DOHH2 (cell line): ENCODE results near the gene EIF4ENIF1.

Experiments
- H3F3A ChIP-seq: fragments of 200-600 bp; sonication (generic), shearing (Covaris generic); 2 replicates; pipeline ENCODE4 v1.6.0; 2016; ENCODE audit warnings: antibody characterized with exemption, mild to moderate bottlenecking; ENCODE audit not compliant: control insufficient read depth, insufficient read depth
- H3K27ac ChIP-seq: fragments of 200-600 bp; sonication (generic); 2 replicates; pipeline ENCODE4 v1.5.1; 2014; ENCODE audit warnings: low read depth, mild to moderate bottlenecking, low read length, moderate library complexity
- H3K27me3 ChIP-seq: fragments of 200-600 bp; sonication (generic); 2 replicates; pipeline ENCODE4 v1.6.1; 2014; ENCODE audit warnings: mild to moderate bottlenecking, low read length, mixed read lengths; ENCODE audit not compliant: control insufficient read depth
- H3K36me3 ChIP-seq: fragments of 200-600 bp; sonication (generic); 2 replicates; pipeline ENCODE4 v1.6.1; 2014; ENCODE audit warnings: mild to moderate bottlenecking, low read length, moderate library complexity, mixed read lengths; ENCODE audit not compliant: control insufficient read depth
- H3K4me1 ChIP-seq: fragments of 200-600 bp; sonication (generic); 2 replicates; pipeline ENCODE4 v1.6.1; 2014; ENCODE audit warnings: mild to moderate bottlenecking, low read length, mixed read lengths; ENCODE audit not compliant: control insufficient read depth
- H3K4me2 ChIP-seq: fragments of 200-600 bp; sonication (generic); 2 replicates; pipeline ENCODE4 v1.6.0; 2014; ENCODE audit warnings: mild to moderate bottlenecking, low read length, moderate library complexity
- H3K4me3 ChIP-seq: fragments of 200-600 bp; sonication (generic); 2 replicates; pipeline ENCODE4 v1.5.1; 2014; ENCODE audit warnings: mild to moderate bottlenecking, low read length, mixed read lengths
- H3K79me2 ChIP-seq: fragments of 200-600 bp; sonication (generic); 2 replicates; pipeline ENCODE4 v1.6.1; 2014; ENCODE audit warnings: mild to moderate bottlenecking, low read length, mixed read lengths; ENCODE audit not compliant: control insufficient read depth
- H3K9me2 ChIP-seq: fragments of 200-600 bp; sonication (generic); replicated peaks from 2 replicates; pipeline ENCODE4 v1.6.1; 2014; ENCODE audit warnings: mild to moderate bottlenecking, low read length, mixed read lengths; ENCODE audit not compliant: control insufficient read depth
- H3K9me3 ChIP-seq: fragments of 200-600 bp; sonication (generic); 2 replicates; pipeline ENCODE4 v1.6.1; 2014; ENCODE audit warnings: antibody characterized with exemption, low read length, mixed read lengths; ENCODE audit not compliant: control insufficient read depth, insufficient read depth
- H4K20me1 ChIP-seq: fragments of 200-600 bp; sonication (generic); 2 replicates; pipeline ENCODE4 v1.6.0; 2014; ENCODE audit warnings: low read depth, mild to moderate bottlenecking, antibody characterized with exemption, low read length, moderate library complexity; ENCODE audit not compliant: control insufficient read depth, insufficient read depth
- EZH2phosphoT487 ChIP-seq: fragments of 200-600 bp; sonication (generic); IDR thresholded peaks from 2 replicates; pipeline ENCODE4 v1.6.1; 2017; ENCODE audit warnings: borderline replicate concordance, mild to moderate bottlenecking, antibody characterized with exemption, low read length, moderate library complexity, mixed read lengths
- TF ChIP-seq, protein P1 (sequence below): fragments of 200-600 bp; sonication (generic); IDR thresholded peaks from one replicate; pipeline ENCODE4 v1.5.1; 2014; ENCODE audit warnings: antibody characterized with exemption, mild to moderate bottlenecking, low read depth, low read length; ENCODE audit not compliant: poor library complexity, severe bottlenecking

Gene EIF4ENIF1

DNA sequence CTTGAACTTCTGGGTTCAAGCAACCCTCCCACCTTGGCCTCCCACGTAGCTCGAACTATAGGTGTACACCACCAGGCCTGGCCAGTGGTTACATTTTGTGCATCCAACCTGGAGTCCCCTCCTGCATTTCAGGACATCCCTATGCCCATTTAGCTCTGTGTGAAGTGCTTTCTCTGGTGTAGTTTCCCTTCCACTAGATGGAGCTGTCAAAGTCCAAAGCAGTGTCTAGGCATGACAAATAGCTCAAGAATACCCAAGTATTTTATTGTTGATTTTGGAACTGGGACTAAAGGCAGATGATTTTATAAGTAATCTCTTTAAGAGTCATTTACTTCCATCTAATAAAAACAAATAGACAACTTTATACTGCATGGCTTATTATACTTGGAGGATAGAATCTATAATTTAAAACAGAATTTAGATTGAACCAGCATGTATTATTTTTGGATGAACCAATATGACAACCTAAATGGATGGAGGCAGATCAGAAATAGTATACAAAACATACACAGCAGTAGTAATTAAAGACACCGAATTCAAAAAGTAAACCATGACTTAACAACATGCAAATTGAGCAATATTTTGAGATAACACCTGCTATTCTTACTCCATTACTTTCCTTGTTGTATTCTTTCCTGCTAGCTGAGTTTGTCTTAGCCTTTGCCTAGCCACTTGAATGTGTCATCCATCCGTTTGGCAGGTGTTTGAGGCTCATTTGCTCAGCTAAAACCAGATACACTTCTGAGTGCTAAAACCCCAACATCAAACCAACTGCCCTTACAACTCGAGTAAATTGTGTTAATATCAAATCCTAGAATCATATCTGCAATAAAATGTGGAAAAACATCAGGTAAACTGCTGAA lies 37.7 kb downstream of the EIF4ENIF1 start:
- Histone ChIP-seq H4K20me1 (no peaks in the 10 kb centered on the region), H3K9me3 (no peaks in the 10 kb centered on the region), H3K4me2 (peak overlapping the region; percentile 53), H3K79me2 (no peaks in the 10 kb centered on the region), H3K27ac (peak overlapping the region; percentile 60), H3K4me1 (peaks cover 46% of the 10 kb centered on the region), H3K9me2 (no peaks in the 10 kb centered on the region), H3F3A (peaks cover 12% of the 10 kb centered on the region; the same call in 1 of the 2 replicates), H3K4me3 (peak overlapping the region; percentile 11), H3K36me3 (peaks cover 69% of the 10 kb centered on the region), H3K27me3 (no peaks in the 10 kb centered on the region)
- TF ChIP-seq EZH2phosphoT487 = no peak
- TF ChIP-seq, protein P1, sequence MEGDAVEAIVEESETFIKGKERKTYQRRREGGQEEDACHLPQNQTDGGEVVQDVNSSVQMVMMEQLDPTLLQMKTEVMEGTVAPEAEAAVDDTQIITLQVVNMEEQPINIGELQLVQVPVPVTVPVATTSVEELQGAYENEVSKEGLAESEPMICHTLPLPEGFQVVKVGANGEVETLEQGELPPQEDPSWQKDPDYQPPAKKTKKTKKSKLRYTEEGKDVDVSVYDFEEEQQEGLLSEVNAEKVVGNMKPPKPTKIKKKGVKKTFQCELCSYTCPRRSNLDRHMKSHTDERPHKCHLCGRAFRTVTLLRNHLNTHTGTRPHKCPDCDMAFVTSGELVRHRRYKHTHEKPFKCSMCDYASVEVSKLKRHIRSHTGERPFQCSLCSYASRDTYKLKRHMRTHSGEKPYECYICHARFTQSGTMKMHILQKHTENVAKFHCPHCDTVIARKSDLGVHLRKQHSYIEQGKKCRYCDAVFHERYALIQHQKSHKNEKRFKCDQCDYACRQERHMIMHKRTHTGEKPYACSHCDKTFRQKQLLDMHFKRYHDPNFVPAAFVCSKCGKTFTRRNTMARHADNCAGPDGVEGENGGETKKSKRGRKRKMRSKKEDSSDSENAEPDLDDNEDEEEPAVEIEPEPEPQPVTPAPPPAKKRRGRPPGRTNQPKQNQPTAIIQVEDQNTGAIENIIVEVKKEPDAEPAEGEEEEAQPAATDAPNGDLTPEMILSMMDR = peak; percentile 80

DNA sequence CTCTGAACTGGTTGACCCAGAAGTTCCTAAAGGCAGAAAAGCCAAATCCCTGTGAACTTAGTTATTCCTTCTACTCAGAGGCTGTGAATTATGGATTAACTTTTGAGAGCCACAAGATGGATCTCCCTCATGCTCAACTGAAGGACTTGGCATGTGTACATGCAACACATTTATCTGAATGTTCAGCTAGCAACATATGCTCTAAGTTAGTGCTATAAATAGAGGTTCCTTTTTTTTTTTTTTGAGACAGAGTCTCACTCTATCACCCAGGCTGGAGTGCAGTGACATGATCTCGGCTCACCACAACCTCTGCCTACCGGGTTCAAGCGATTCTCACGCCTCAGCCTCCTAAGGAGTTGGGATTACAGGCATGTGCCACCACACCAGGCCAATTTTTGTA lies 40.1 kb downstream of the EIF4ENIF1 start:
- no peaks in the 10 kb centered on the region for H3K79me2 ChIP-seq
- TF ChIP-seq EZH2phosphoT487 = no peak
- TF ChIP-seq, protein P1 = no peak
- no peaks in the 10 kb centered on the region for H3K9me2 ChIP-seq
- H3K36me3 ChIP-seq = peaks cover 71% of the 10 kb centered on the region
- no peaks in the 10 kb centered on the region for H4K20me1 ChIP-seq
- H3K27me3 ChIP-seq = no peaks in the 10 kb centered on the region
- peaks cover 46% of the 10 kb centered on the region for H3K4me1 ChIP-seq
- H3K4me3 ChIP-seq = peak overlapping the region; percentile 18; the same call in 1 of the 2 replicates
- H3K27ac ChIP-seq = 0 out of 2 replicates have a peak overlapping the region, but pooled peaks have one; percentile 17
- peak overlapping the region; percentile 38 for H3K4me2 ChIP-seq
- H3K9me3 ChIP-seq = no peaks in the 10 kb centered on the region
- peaks cover 10% of the 10 kb centered on the region; the same call in 1 of the 2 replicates for H3F3A ChIP-seq

DNA sequence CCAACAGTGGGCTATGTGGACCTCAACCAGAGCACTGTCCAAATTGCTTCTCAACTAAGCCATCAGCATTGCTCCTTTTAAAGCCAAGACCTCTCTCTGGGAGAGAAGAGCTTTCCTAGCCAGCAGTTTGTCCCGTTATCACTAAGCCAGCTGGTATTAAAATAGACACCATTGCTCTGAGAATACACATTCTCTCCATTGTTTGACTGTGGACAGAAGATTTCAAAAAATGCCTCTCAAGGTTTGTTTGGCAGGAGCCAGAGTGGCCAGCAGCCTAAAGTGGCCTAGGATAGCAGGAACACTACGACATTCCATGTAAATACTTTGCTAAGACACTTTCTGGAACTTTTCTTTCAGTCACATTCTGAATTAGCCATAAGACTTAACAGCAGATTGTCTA lies 41.3 kb downstream of the EIF4ENIF1 start:
- Histone ChIP-seq H3K27me3 (no peaks in the 10 kb centered on the region), H4K20me1 (no peaks in the 10 kb centered on the region), H3K4me2 (no peak overlapping the region), H3K4me1 (peaks cover 40% of the 10 kb centered on the region), H3K4me3 (no peak overlapping the region), H3F3A (peaks cover 10% of the 10 kb centered on the region; the same call in 1 of the 2 replicates), H3K79me2 (no peaks in the 10 kb centered on the region), H3K9me3 (no peaks in the 10 kb centered on the region), H3K27ac (no peak overlapping the region), H3K36me3 (peaks cover 71% of the 10 kb centered on the region), H3K9me2 (no peaks in the 10 kb centered on the region)
- TF ChIP-seq, protein P1 = no peak
- no peak for TF ChIP-seq EZH2phosphoT487
